HepG2 (cell line): ENCODE results near the gene RPRD2. TPM values are rescaled to one million over a fixed set of nuclear protein-coding genes. Genes with fewer than 3 reads are reported as not detected.
A peak's percentile ranks its signal among the peaks of the same experiment; 100 is the strongest.

Experiments
- ARID5B ChIP-seq: IDR thresholded peaks from 2 replicates; pipeline ENCODE4 v1.4.0; 2020; ENCODE audit warnings: mild to moderate bottlenecking, missing genetic modification reagents
- CREM ChIP-seq, 2 experiments: sonication (generic) in 1 of 2; formaldehyde crosslinking in 1 of 2; IDR thresholded peaks; 2 replicates each; pipeline versions ENCODE4 v1.4.0 to v1.6.1; 2016 to 2020; ENCODE audit warnings: antibody characterized with exemption in 1 of 2, mild to moderate bottlenecking in 1 of 2, missing genetic modification reagents in 1 of 2
- DPF2 ChIP-seq: sonication (generic); formaldehyde crosslinking; IDR thresholded peaks from 2 replicates; pipeline ENCODE4 v1.4.0; 2020; ENCODE audit warnings: mild to moderate bottlenecking, low read depth, missing genetic modification reagents, borderline replicate concordance
- E2F5 ChIP-seq: sonication (generic); formaldehyde crosslinking; conservative IDR thresholded peaks from 2 replicates; pipeline ENCODE4 v1.4.0; 2020; ENCODE audit warnings: missing genetic modification reagents
- FOXA3 ChIP-seq: IDR thresholded peaks from 2 replicates; pipeline ENCODE4 v1.6.1; 2016; ENCODE audit warnings: missing genetic modification reagents, missing compliant biosample characterization
- GFI1 ChIP-seq: sonication (generic); formaldehyde crosslinking; IDR thresholded peaks from 2 replicates; pipeline ENCODE4 v1.5.0; 2020; ENCODE audit warnings: missing genetic modification reagents, mild to moderate bottlenecking, borderline replicate concordance
- HIC2 ChIP-seq: sonication (generic); formaldehyde crosslinking; IDR thresholded peaks from 2 replicates; pipeline ENCODE4 v1.9.0; 2022; ENCODE audit warnings: low read depth, missing genetic modification reagents
- HNF4A ChIP-seq: sonication (generic); formaldehyde crosslinking; IDR thresholded peaks from 2 replicates; pipeline ENCODE4 v1.4.0; 2020; ENCODE audit warnings: missing genetic modification reagents
- HNF4G ChIP-seq, 2 experiments: sonication (generic) in 1 of 2; formaldehyde crosslinking in 1 of 2; IDR thresholded peaks; 2 replicates each; pipeline versions ENCODE4 v1.4.0 to v1.6.1; 2011 to 2020; ENCODE audit warnings: borderline replicate concordance in 2 of 2, low read depth in 2 of 2, mild to moderate bottlenecking in 2 of 2, low read length in 1 of 2, missing genetic modification reagents in 1 of 2, moderate library complexity in 1 of 2
- HOXA3 ChIP-seq: sonication (generic); formaldehyde crosslinking; IDR thresholded peaks from 2 replicates; pipeline ENCODE4 v1.5.0; 2020; ENCODE audit warnings: missing genetic modification reagents
- LCORL ChIP-seq, 2 experiments: fragments of 450-650 bp in 1 of 2; sonication (generic) in 1 of 2; formaldehyde crosslinking in 1 of 2; IDR thresholded peaks; 2 replicates each; pipeline versions ENCODE4 v1.5.0 to v1.6.1; 2017 to 2020; ENCODE audit warnings: antibody characterized with exemption in 1 of 2, missing genetic modification reagents in 1 of 2
- MYNN ChIP-seq: sonication (generic); formaldehyde crosslinking; IDR thresholded peaks from 2 replicates; pipeline ENCODE4 v1.4.0; 2020; ENCODE audit warnings: mild to moderate bottlenecking, low read depth, missing genetic modification reagents
- NFIB ChIP-seq: sonication (generic); formaldehyde crosslinking; IDR thresholded peaks from 2 replicates; pipeline ENCODE4 v1.9.0; 2021; ENCODE audit warnings: missing genetic modification reagents, mild to moderate bottlenecking, borderline replicate concordance
- PHF21A ChIP-seq: sonication (generic); formaldehyde crosslinking; IDR thresholded peaks from 2 replicates; pipeline ENCODE4 v1.5.0; 2020; ENCODE audit warnings: mild to moderate bottlenecking, missing genetic modification reagents
- POLR2A ChIP-seq, 2 experiments: IDR thresholded peaks; 2 replicates each; pipeline ENCODE4 v1.6.1; 2011; ENCODE audit warnings: low read depth in 2 of 2, low read length in 2 of 2, mild to moderate bottlenecking in 1 of 2, moderate library complexity in 1 of 2; ENCODE audit not compliant: insufficient read depth in 1 of 2
- ZMYM3 ChIP-seq: sonication (generic); formaldehyde crosslinking; IDR thresholded peaks from 2 replicates; pipeline ENCODE4 v1.5.1; 2020; ENCODE audit warnings: mild to moderate bottlenecking, missing genetic modification reagents
- ZNF121 ChIP-seq: sonication (generic); formaldehyde crosslinking; IDR thresholded peaks from 2 replicates; pipeline ENCODE4 v1.5.0; 2020; ENCODE audit warnings: mild to moderate bottlenecking, missing genetic modification reagents
- ZNF264 ChIP-seq: sonication (generic); formaldehyde crosslinking; IDR thresholded peaks from 2 replicates; pipeline ENCODE4 v1.4.0; 2020; ENCODE audit warnings: missing genetic modification reagents
- ZNF557 ChIP-seq: sonication (generic); formaldehyde crosslinking; IDR thresholded peaks from 2 replicates; pipeline ENCODE4 v1.4.0; 2020; ENCODE audit warnings: missing genetic modification reagents
- ZNF629 ChIP-seq: sonication (generic); formaldehyde crosslinking; conservative IDR thresholded peaks from 2 replicates; pipeline ENCODE4 v1.5.0; 2020; ENCODE audit warnings: missing genetic modification reagents
- ZNF710 ChIP-seq: sonication (generic); formaldehyde crosslinking; IDR thresholded peaks from 2 replicates; pipeline ENCODE4 v1.5.0; 2020; ENCODE audit warnings: mild to moderate bottlenecking, missing genetic modification reagents, borderline replicate concordance
- polyA plus RNA-seq, 8 experiments: library from polyadenylated mRNA; depleted of rRNA in 3 of 8; stranded (reverse) in 7 of 8; unstranded in 1 of 8; fragments of >200 nt; fragmentation: Illumina TruSeq in 4 of 8; extraction: Trizol in 4 of 8; gene quantifications; 2 replicates each; pipeline versions ENCODE4 v1.2.1 to v1.2.3, GENCODE V29; 2011 to 2016; ENCODE audit warnings: low read depth in 4 of 8, missing spikeins in 1 of 8, mixed read lengths in 1 of 8; ENCODE audit not compliant: insufficient read depth in 1 of 8
- total RNA-seq, 5 experiments: library from RNA; depleted of rRNA; stranded (reverse); fragments of >200 nt; fragmentation: Illumina TruSeq; extraction: Trizol; gene quantifications; 2 replicates each; pipeline ENCODE4 v1.2.3, GENCODE V29; 2016; ENCODE audit warnings: low read depth in 1 of 5

The RPRD2 gene
- total and polyA plus RNA-seq, 2 of the 13 experiments (the other 11 are each of a cell fraction or from before 2014, with no cell fraction given): 8.0 to 8.9 TPM

GRCh38 chr1:150479927-150480352 is 116.0 kb downstream of the RPRD2 start (continued):
- TF ChIP-seq ARID5B (CRISPR knock-in tag) (peak; percentile 68), LCORL (IDR thresholded peaks at IDR 0.05) (peak; percentile 47; the same call in 1 of the 2 replicates), LCORL (CRISPR knock-in tag; IDR thresholded peaks at IDR 0.05) (peak; percentile 76), ZNF264 (0 out of 2 replicates have a peak, but pooled peaks have one; percentile 52), HIC2 (no peak), ZNF557 (CRISPR knock-in tag) (no peak), POLR2A (IDR thresholded peaks at IDR 0.05; ENCODE audit: insufficient read depth in 1 of 2, low read depth in 2 of 2, low read length in 2 of 2) (no peak), GFI1 (CRISPR knock-in tag) (peak; percentile 38; the same call in 1 of the 2 replicates), HNF4A (CRISPR knock-in tag) (peak; percentile 80), FOXA3 (CRISPR knock-in tag) (0 out of 2 replicates have a peak, but pooled peaks have one; percentile 34), HOXA3 (CRISPR knock-in tag) (peak; percentile 44; the same call in 1 of the 2 replicates), NFIB (no peak), CREM (IDR thresholded peaks at IDR 0.05) (peak; percentile 35; the same call in 1 of the 2 replicates), CREM (CRISPR knock-in tag; IDR thresholded peaks at IDR 0.05) (no peak), DPF2 (peak; percentile 36; the same call in 1 of the 2 replicates), ZMYM3 (0 out of 2 replicates have a peak, but pooled peaks have one; percentile 64), PHF21A (peak; percentile 58; the same call in 1 of the 2 replicates), ZNF710 (CRISPR knock-in tag) (peak; percentile 51; the same call in 1 of the 2 replicates), MYNN (CRISPR knock-in tag) (no peak), HNF4G (IDR thresholded peaks at IDR 0.05; ENCODE audit: borderline replicate concordance, low read depth, low read length) (peak; percentile 65; the same call in 1 of the 2 replicates), HNF4G (CRISPR knock-in tag; IDR thresholded peaks at IDR 0.05; ENCODE audit: borderline replicate concordance, low read depth) (no peak), E2F5 (CRISPR knock-in tag) (no peak), ZNF629 (CRISPR knock-in tag) (0 out of 2 replicates have a peak, but pooled peaks have one; percentile 8), ZNF121 (CRISPR knock-in tag) (peak; percentile 79)
